Transverse colon (tissue), 4 donors: ENCODE data around the gene CRTC1.

Experiments used
- EP300 ChIP-seq: sonication (generic); formaldehyde crosslinking; IDR thresholded peaks from one replicate; pipeline ENCODE4 v1.6.1; 2017; ENCODE audit warnings: antibody characterized with exemption, low read depth
- POLR2A ChIP-seq: fragments of 450-650 bp; IDR thresholded peaks from one replicate; pipeline ENCODE4 v1.6.1; 2016; ENCODE audit warnings: antibody characterized with exemption, mild to moderate bottlenecking, moderate library complexity
- POLR2AphosphoS5 ChIP-seq, 3 donors: sonication (generic); formaldehyde crosslinking; IDR thresholded peaks; one replicate each; pipeline ENCODE4 v1.6.1; 2016; ENCODE audit warnings: antibody characterized with exemption in 3 of 3
- TF ChIP-seq, protein P1 (sequence below), 5 experiments: fragments of 200-600 bp in 3 of 5; fragments of 450-650 bp in 2 of 5; sonication (generic) in 3 of 5; IDR thresholded peaks; 1 replicate in 2 of 5; 2 replicates in 3 of 5; pipeline ENCODE4 v1.5.1; 2016 to 2017; ENCODE audit warnings: antibody characterized with exemption in 5 of 5, inconsistent platforms in 3 of 5, mild to moderate bottlenecking in 2 of 5, moderate library complexity in 1 of 5

DNA sequence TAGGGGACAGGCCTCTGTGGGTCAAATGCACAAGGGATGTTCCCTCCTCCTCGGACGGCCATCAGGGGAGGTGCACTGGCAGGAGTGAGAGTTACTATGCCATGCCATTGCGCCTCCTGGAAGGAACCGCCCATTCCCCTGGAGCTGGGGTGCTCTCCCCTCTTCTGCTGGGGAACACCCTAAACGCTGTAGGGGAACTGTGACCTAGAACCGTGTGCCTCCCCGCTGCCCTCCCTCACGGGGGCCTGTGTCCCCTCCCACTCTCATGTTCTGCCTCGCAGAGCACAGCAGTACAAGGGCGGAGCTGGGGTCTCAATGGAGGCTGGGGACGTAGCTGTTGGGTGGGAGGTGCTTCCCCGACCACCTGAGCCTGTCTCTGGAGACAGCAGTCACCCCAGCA, 17.2 kb upstream of the CRTC1 start:
- TF ChIP-seq, protein P1, sequence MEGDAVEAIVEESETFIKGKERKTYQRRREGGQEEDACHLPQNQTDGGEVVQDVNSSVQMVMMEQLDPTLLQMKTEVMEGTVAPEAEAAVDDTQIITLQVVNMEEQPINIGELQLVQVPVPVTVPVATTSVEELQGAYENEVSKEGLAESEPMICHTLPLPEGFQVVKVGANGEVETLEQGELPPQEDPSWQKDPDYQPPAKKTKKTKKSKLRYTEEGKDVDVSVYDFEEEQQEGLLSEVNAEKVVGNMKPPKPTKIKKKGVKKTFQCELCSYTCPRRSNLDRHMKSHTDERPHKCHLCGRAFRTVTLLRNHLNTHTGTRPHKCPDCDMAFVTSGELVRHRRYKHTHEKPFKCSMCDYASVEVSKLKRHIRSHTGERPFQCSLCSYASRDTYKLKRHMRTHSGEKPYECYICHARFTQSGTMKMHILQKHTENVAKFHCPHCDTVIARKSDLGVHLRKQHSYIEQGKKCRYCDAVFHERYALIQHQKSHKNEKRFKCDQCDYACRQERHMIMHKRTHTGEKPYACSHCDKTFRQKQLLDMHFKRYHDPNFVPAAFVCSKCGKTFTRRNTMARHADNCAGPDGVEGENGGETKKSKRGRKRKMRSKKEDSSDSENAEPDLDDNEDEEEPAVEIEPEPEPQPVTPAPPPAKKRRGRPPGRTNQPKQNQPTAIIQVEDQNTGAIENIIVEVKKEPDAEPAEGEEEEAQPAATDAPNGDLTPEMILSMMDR (IDR thresholded peaks at IDR 0.05): no peak
- TF ChIP-seq POLR2AphosphoS5 (IDR thresholded peaks at IDR 0.05) (no peak), POLR2A (no peak), EP300 (no peak)
